HEK293T (cell line): ENCODE data around the gene ANP32A.

Source experiments
- FOXK2 ChIP-seq: fragments of 450-650 bp; IDR thresholded peaks from 2 replicates; pipeline ENCODE4 v1.6.1; 2016; ENCODE audit warnings: mild to moderate bottlenecking
- FOXM1 ChIP-seq: fragments of 450-650 bp; IDR thresholded peaks from 2 replicates; pipeline ENCODE4 v1.6.1; 2017; ENCODE audit warnings: mild to moderate bottlenecking, borderline replicate concordance
- HDGF ChIP-seq: fragments of 450-650 bp; IDR thresholded peaks from 2 replicates; pipeline ENCODE4 v1.6.1; 2017; ENCODE audit warnings: antibody characterized with exemption, borderline replicate concordance
- TARDBP ChIP-seq: fragments of 450-650 bp; IDR thresholded peaks from 2 replicates; pipeline ENCODE4 v1.6.1; 2016
- TF ChIP-seq, protein P1 (sequence below): fragments of 450-650 bp; IDR thresholded peaks from 2 replicates; pipeline ENCODE4 v1.6.1; 2016

DNA sequence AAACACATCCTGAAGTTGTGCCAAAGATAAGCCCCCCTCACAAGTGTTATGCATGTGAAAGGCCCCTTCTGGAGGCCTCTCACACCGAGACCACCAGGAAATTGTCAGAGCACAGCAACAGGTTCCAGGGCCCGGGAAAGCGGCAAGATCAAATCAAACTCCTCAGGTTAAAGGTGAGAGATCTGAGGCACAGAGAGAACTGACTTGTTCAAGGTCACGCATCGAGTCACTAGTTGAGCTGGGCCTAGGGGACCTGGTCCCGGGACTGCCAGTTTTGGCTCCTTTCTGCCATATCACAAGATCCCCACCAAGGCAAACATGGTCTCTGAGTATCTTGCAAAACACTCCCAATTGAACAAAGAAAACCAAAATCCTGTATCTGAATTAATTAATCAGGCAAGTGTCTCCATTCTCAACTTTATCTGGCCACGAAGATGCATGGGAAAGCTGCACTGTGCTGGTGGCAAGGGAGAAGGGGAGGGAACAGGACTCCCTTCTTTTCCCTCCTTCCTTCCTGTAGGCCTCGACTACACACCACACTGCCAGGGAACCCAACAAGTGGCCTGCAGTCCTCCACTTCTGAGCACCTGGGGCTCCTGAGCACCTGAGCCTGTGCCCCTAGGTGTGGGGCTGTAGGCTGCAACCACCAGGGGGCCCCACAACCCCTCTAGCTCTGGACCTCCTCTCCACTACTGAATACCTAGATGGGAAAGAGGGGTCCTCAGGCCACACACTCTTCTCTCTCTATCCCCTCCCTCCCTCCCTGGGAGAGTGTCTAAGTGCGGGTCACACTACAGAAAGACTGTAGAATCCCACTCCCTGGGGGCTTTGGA is 37.3 kb downstream of the ANP32A start:
- no peak for TF ChIP-seq FOXM1
- no peak for TF ChIP-seq TARDBP
- TF ChIP-seq HDGF: no peak
- TF ChIP-seq FOXK2: no peak
- TF ChIP-seq, protein P1, sequence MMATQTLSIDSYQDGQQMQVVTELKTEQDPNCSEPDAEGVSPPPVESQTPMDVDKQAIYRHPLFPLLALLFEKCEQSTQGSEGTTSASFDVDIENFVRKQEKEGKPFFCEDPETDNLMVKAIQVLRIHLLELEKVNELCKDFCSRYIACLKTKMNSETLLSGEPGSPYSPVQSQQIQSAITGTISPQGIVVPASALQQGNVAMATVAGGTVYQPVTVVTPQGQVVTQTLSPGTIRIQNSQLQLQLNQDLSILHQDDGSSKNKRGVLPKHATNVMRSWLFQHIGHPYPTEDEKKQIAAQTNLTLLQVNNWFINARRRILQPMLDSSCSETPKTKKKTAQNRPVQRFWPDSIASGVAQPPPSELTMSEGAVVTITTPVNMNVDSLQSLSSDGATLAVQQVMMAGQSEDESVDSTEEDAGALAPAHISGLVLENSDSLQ: no peak
